Testis (tissue), 3 donors: ENCODE measurements around the gene SPTLC3. TPM values are rescaled to one million over a fixed set of nuclear protein-coding genes. Genes with fewer than 3 reads are reported as not detected.

Experiments
- DNase-seq: peaks from one replicate; pipeline ENCODE4 v3.0.0-alpha.2; 2019
- H3K27ac ChIP-seq, 2 donors: fragments of 200-600 bp; sonication (generic); one replicate each; pipeline ENCODE4 v1.5.1; 2019
- H3K27me3 ChIP-seq: fragments of 200-600 bp; sonication (generic); one replicate; pipeline ENCODE4 v1.5.1; 2019
- H3K36me3 ChIP-seq: fragments of 200-600 bp; sonication (generic); one replicate; pipeline ENCODE4 v1.5.1; 2017; ENCODE audit warnings: low read depth; ENCODE audit errors: missing control alignments
- H3K4me1 ChIP-seq: fragments of 200-600 bp; sonication (generic); one replicate; pipeline ENCODE4 v1.5.1; 2019
- H3K4me3 ChIP-seq, 2 donors: fragments of 200-600 bp; sonication (generic); one replicate each; pipeline ENCODE4 v1.5.1; 2017 to 2019
- H3K9me3 ChIP-seq: fragments of 200-600 bp; sonication (generic); one replicate; pipeline ENCODE4 v1.5.1; 2017
- POLR2A ChIP-seq: fragments of 450-650 bp; IDR thresholded peaks from one replicate; pipeline ENCODE4 v1.6.1; 2017; ENCODE audit warnings: antibody characterized with exemption, mild to moderate bottlenecking, moderate library complexity
- WGBS, 2 donors: methylation state at CpG; one replicate each; pipeline ENCODE4 v1.1.5; 2018; 5-methylcytosine and 5-hydroxymethylcytosine counted together
- intact Hi-C: fragments of 100-400 bp; cut with DNase I; formaldehyde crosslinking; loops from one replicate; pipeline ENCODE4 v1.15.1; 2023; ENCODE audit warnings: low total_unique reads
- polyA plus RNA-seq: library from polyadenylated mRNA; stranded (reverse); fragments of 350-450 nt; fragmentation: Illumina TruSeq; extraction: RNeasy Lipid Tissue Mini Kit (QIAGEN cat#74804); gene quantifications from one replicate; pipeline ENCODE4 v1.2.3, GENCODE V29; 2014; ENCODE audit warnings: low read depth, low replicate concordance; ENCODE audit not compliant: insufficient read depth
- total RNA-seq, 2 donors: library from RNA; depleted of rRNA; stranded (reverse); fragments of >200 nt; gene quantifications; one replicate each; pipeline ENCODE4 v1.2.3, GENCODE V29; 2016
- TF ChIP-seq, protein P1 (sequence below), 3 experiments: fragments of 450-650 bp in 2 of 3; fragments of 200-600 bp in 1 of 3; sonication (generic) in 1 of 3; IDR thresholded peaks; one replicate each; pipeline ENCODE4 v1.5.1; 2016 to 2019; ENCODE audit warnings: antibody characterized with exemption in 3 of 3, mild to moderate bottlenecking in 2 of 3, moderate library complexity in 1 of 3

Gene SPTLC3
- total and polyA plus RNA-seq, 3 donors from 2014 or later: 9.8 to 22.6 (median 11.3) TPM

DNA sequence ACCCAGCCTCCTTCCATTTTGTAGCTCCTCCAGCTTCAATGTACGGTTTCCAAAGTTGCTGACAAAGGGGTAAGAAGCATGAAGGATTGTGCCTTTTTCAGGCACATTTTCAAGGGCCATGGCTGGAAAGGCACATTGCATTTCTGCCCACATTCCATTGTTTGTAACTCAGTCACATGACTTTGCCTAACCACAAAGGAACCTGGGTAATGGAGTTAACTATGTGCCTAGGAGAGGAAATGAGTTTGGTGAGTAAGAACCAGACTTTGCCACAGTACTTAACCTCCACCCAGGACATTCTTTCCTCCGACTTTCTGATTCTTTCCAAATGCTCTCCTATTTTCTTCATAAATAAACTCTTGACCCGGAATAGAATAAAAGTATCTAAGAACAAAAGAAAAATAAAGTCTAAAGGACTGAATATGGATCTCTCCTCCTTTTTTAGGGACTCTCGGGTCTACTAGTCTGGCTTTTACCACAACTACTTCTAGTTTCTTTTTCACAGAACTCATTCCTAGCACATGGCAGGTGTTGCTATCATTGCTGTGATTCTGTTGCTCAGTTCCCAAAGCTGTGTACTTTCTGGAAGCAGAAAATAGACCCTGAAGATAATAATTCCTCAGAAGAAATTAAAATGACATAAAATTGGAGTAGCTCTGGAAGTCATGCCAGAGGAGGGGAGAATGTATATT is 130.8 kb downstream of the SPTLC3 start:
- H3K36me3 ChIP-seq: no peaks in the 10 kb centered on the region
- 75 to 91% methylated on average over 4 of the region's 4 CpGs for whole genome bisulfite sequencing, 2 donors

DNA sequence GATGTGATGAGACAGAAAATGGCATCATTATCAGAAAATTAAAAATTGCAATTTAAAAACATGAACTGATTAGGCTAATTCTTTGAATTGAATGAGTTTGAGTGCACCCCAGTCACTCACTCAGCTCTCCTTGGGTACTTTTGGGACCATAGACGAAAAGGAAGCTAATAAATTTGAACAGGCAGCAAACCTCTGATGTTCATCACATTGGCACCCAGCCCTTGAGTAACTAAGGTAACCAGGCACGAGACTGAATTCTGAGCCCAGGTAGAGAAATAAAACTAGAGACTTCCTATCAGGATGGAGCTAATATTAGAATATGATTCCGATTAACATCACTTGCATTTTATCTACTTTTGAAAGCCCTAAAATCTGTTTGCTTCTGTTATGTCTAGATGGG is 131.4 kb downstream of the SPTLC3 start:
- TF ChIP-seq, protein P1, sequence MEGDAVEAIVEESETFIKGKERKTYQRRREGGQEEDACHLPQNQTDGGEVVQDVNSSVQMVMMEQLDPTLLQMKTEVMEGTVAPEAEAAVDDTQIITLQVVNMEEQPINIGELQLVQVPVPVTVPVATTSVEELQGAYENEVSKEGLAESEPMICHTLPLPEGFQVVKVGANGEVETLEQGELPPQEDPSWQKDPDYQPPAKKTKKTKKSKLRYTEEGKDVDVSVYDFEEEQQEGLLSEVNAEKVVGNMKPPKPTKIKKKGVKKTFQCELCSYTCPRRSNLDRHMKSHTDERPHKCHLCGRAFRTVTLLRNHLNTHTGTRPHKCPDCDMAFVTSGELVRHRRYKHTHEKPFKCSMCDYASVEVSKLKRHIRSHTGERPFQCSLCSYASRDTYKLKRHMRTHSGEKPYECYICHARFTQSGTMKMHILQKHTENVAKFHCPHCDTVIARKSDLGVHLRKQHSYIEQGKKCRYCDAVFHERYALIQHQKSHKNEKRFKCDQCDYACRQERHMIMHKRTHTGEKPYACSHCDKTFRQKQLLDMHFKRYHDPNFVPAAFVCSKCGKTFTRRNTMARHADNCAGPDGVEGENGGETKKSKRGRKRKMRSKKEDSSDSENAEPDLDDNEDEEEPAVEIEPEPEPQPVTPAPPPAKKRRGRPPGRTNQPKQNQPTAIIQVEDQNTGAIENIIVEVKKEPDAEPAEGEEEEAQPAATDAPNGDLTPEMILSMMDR (IDR thresholded peaks at IDR 0.05): no peak
- TF ChIP-seq POLR2A: no peak
- H3K27me3 ChIP-seq: no peaks in the 10 kb centered on the region
- intact Hi-C loops: no loop called here
- no peaks in the 10 kb centered on the region for H3K9me3 ChIP-seq
- H3K4me1 ChIP-seq: no peaks in the 10 kb centered on the region
- no peaks in the 10 kb centered on the region for H3K36me3 ChIP-seq
- WGBS, 2 donors: 87% methylated on average over 3 of the region's 3 CpGs
- H3K4me3 ChIP-seq: no peak overlapping the region
- no peak for DNase-seq
- no peak overlapping the region for H3K27ac ChIP-seq

More for the DNA sequence above, 130.8 kb downstream of the SPTLC3 start:
- TF ChIP-seq POLR2A: no peak
- TF ChIP-seq, protein P1 (IDR thresholded peaks at IDR 0.05): no peak
- Histone ChIP-seq H3K27me3 (no peaks in the 10 kb centered on the region), H3K9me3 (no peaks in the 10 kb centered on the region), H3K4me3 (no peak overlapping the region), H3K4me1 (no peaks in the 10 kb centered on the region), H3K27ac (no peak overlapping the region)
- intact Hi-C loops: no loop called here
- no peak for DNase-seq

DNA sequence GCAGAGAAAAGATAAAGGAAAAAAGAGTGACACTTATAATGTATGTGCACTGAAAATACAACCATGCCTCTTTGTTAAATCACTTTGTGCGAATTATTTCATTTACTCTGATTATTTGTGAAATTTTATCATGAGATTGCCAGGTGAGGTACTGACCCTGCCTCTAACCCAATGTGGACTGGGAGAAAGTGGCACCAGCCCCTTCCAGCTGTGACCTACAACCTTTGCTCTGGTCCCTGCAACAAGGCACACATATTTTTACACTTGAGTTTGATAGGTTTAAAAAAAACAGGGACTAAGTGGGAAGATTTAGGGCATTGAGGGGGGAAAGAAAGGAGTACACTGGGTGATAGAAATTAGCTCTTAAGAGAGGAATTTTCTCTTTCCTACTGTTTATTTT is 132.0 kb downstream of the SPTLC3 start:
- intact Hi-C loops: no loop called here
- Histone ChIP-seq H3K27ac (no peak overlapping the region), H3K9me3 (no peaks in the 10 kb centered on the region), H3K27me3 (no peaks in the 10 kb centered on the region), H3K4me1 (no peaks in the 10 kb centered on the region), H3K4me3 (no peak overlapping the region), H3K36me3 (no peaks in the 10 kb centered on the region)
- 86 to 96% methylated on average over 1 of the region's 1 CpG for WGBS, 2 donors
- no peak for TF ChIP-seq POLR2A
- TF ChIP-seq, protein P1 (IDR thresholded peaks at IDR 0.05): no peak
- no peak for DNase-seq

DNA sequence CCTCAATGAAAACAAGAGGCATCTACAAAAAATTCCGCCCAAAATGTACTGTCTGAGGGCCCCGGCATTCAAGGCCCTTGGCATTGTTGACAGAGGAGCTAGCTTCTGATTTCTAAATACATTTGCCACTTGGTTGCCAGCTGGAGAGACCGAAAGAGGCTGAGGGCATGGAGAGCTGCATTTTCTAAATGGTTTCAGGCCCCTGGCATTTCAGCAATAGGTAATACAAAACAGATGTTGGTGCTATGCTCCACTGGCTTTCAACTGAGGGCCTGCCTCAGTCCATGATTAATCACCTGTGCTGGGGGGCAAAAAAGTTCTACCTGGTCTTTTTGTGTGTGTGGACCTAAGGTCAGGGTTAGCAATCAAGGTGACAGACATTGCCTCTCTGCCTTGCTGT is 132.8 kb downstream of the SPTLC3 start:
- H3K4me1 ChIP-seq: peaks cover 2% of the 10 kb centered on the region
- H3K9me3 ChIP-seq: no peaks in the 10 kb centered on the region
- no peak for DNase-seq
- no peak for TF ChIP-seq POLR2A
- TF ChIP-seq, protein P1 (IDR thresholded peaks at IDR 0.05): no peak
- no peaks in the 10 kb centered on the region for H3K27me3 ChIP-seq
- WGBS, 2 donors: 74 to 80% methylated on average over 3 of the region's 3 CpGs
- no peak overlapping the region for H3K4me3 ChIP-seq
- no peaks in the 10 kb centered on the region for H3K36me3 ChIP-seq
- intact Hi-C loops: no loop called here
- H3K27ac ChIP-seq: no peak overlapping the region

DNA sequence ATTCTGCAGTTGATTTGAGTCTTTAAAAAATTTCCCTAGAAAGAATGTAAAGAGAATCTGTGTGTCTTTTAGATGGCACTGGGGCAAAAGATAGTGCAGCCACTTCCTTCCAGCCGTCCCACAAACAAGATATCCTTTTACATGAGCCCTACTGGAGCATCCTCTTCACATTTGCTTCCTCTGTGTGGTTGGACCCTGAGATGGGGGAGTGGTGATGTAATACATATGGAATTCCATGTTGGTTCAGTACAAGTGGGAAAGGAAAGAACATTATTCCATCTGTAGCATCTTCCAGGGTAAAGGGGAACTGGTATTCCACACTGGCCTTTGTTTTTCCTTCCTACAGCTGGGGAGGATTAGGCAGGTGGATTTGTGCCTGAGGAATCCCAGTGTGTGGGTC is 133.4 kb downstream of the SPTLC3 start:
- intact Hi-C loops: no loop called here
- no peak overlapping the region for H3K4me3 ChIP-seq
- no peak overlapping the region for H3K27ac ChIP-seq
- peaks cover 8% of the 10 kb centered on the region for H3K4me1 ChIP-seq
- no peaks in the 10 kb centered on the region for H3K9me3 ChIP-seq
- H3K27me3 ChIP-seq: no peaks in the 10 kb centered on the region
- TF ChIP-seq, protein P1 (IDR thresholded peaks at IDR 0.05): no peak
- no peak for TF ChIP-seq POLR2A
- no peaks in the 10 kb centered on the region for H3K36me3 ChIP-seq
- no peak for DNase-seq
- WGBS, 2 donors: 61 to 81% methylated on average over 1 of the region's 1 CpG
